ENCODE results near the gene SCIN.
"Not testable (repeated sequence)": the region's sequence is repeated elsewhere in the genome, so short reads cannot be mapped to it uniquely, and the experiment has no call there.

The SCIN gene

GRCh38 chr7:12570534-12571461 lies at the start of gene SCIN:
Gene SCIN (plus strand): TSS chr7:12570720. CDS start chr7:12570787, 67 bp downstream.
- H3K9ac ChIP-seq (ENCODE audit: low read depth, low read length), result 0 out of 2 replicates have a peak within 1 kb of the TSS, but pooled peaks have one; percentile 16
- H3K27me3 ChIP-seq (ENCODE audit: control insufficient read depth, insufficient read depth, low read length), result peaks cover 52% of the 10 kb centered on the region
- H3K4me1 ChIP-seq (ENCODE audit: control insufficient read depth, insufficient read depth, low read length), result peaks cover 14% of the 10 kb centered on the region; the same call in 1 of the 2 replicates
- H3K27ac ChIP-seq (ENCODE audit: low read depth, low read length), result no peak within 1 kb of the TSS
- no peaks in the 10 kb centered on the region for H3K9me3 ChIP-seq (ENCODE audit: control insufficient read depth, insufficient read depth, low read length)
- H3K36me3 ChIP-seq (ENCODE audit: control insufficient read depth, insufficient read depth, low read length), result no peaks in the 10 kb centered on the region
- H3K4me3 ChIP-seq (ENCODE audit: low read depth, low read length), result peak within 1 kb of the TSS; percentile 52

- H3K27me3 ChIP-seq (ENCODE audit: control insufficient read depth, insufficient read depth, low read length), result no peaks in the 10 kb centered on the region
- no peak overlapping the region for H3K4me3 ChIP-seq (ENCODE audit: low read depth, low read length)
- H3K4me1 ChIP-seq (ENCODE audit: control insufficient read depth, insufficient read depth, low read length), result peaks cover 2% of the 10 kb centered on the region
- no peak overlapping the region for H3K9ac ChIP-seq (ENCODE audit: low read depth, low read length)
- H3K27ac ChIP-seq (ENCODE audit: low read depth, low read length), result no peak overlapping the region
- H3K9me3 ChIP-seq (ENCODE audit: control insufficient read depth, insufficient read depth, low read length), result no peaks in the 10 kb centered on the region
- no peaks in the 10 kb centered on the region for H3K36me3 ChIP-seq (ENCODE audit: control insufficient read depth, insufficient read depth, low read length)
Observed at GRCh38 chr7:12524794-12525386, 45.6 kb upstream of the SCIN start.

- H3K36me3 ChIP-seq (ENCODE audit: control insufficient read depth, insufficient read depth, low read length); H3K9ac ChIP-seq (ENCODE audit: low read depth, low read length); H3K27ac ChIP-seq (ENCODE audit: low read depth, low read length); H3K4me3 ChIP-seq (ENCODE audit: low read depth, low read length); H3K9me3 ChIP-seq (ENCODE audit: control insufficient read depth, insufficient read depth, low read length); H3K27me3 ChIP-seq (ENCODE audit: control insufficient read depth, insufficient read depth, low read length): not testable (repeated sequence)
- peaks cover 16% of the 10 kb centered on the region for H3K4me1 ChIP-seq (ENCODE audit: control insufficient read depth, insufficient read depth, low read length)
Observed at GRCh38 chr7:12526693-12527092, 43.8 kb upstream of the SCIN start.

- not testable (repeated sequence) for H3K4me3 ChIP-seq (ENCODE audit: low read depth, low read length); H3K9me3 ChIP-seq (ENCODE audit: control insufficient read depth, insufficient read depth, low read length); H3K27me3 ChIP-seq (ENCODE audit: control insufficient read depth, insufficient read depth, low read length); H3K27ac ChIP-seq (ENCODE audit: low read depth, low read length); H3K9ac ChIP-seq (ENCODE audit: low read depth, low read length); H3K36me3 ChIP-seq (ENCODE audit: control insufficient read depth, insufficient read depth, low read length)
- peaks cover 16% of the 10 kb centered on the region for H3K4me1 ChIP-seq (ENCODE audit: control insufficient read depth, insufficient read depth, low read length)
Observed at GRCh38 chr7:12527670-12528069, 42.9 kb upstream of the SCIN start.

GRCh38 chr7:12529971-12530710 lies 40.4 kb upstream of the SCIN start:
- H3K4me1 ChIP-seq (ENCODE audit: control insufficient read depth, insufficient read depth, low read length), result peaks cover 16% of the 10 kb centered on the region
- no peaks in the 10 kb centered on the region for H3K36me3 ChIP-seq (ENCODE audit: control insufficient read depth, insufficient read depth, low read length)
- H3K27me3 ChIP-seq (ENCODE audit: control insufficient read depth, insufficient read depth, low read length), result no peaks in the 10 kb centered on the region
- H3K4me3 ChIP-seq (ENCODE audit: low read depth, low read length), result no peak overlapping the region
- no peaks in the 10 kb centered on the region for H3K9me3 ChIP-seq (ENCODE audit: control insufficient read depth, insufficient read depth, low read length)
- no peak overlapping the region for H3K27ac ChIP-seq (ENCODE audit: low read depth, low read length)
- H3K9ac ChIP-seq (ENCODE audit: low read depth, low read length), result no peak overlapping the region

- no peak overlapping the region for H3K4me3 ChIP-seq (ENCODE audit: low read depth, low read length)
- H3K36me3 ChIP-seq (ENCODE audit: control insufficient read depth, insufficient read depth, low read length), result no peaks in the 10 kb centered on the region
- peaks cover 16% of the 10 kb centered on the region for H3K4me1 ChIP-seq (ENCODE audit: control insufficient read depth, insufficient read depth, low read length)
- H3K9me3 ChIP-seq (ENCODE audit: control insufficient read depth, insufficient read depth, low read length), result 0 out of 2 replicates have a peak, but pooled peaks cover 5% of the 10 kb centered on the region
- no peaks in the 10 kb centered on the region for H3K27me3 ChIP-seq (ENCODE audit: control insufficient read depth, insufficient read depth, low read length)
- H3K27ac ChIP-seq (ENCODE audit: low read depth, low read length), result no peak overlapping the region
- no peak overlapping the region for H3K9ac ChIP-seq (ENCODE audit: low read depth, low read length)
Observed at GRCh38 chr7:12531784-12532183, 38.7 kb upstream of the SCIN start.

- H3K4me3 ChIP-seq (ENCODE audit: low read depth, low read length), result no peak overlapping the region
- H3K27me3 ChIP-seq (ENCODE audit: control insufficient read depth, insufficient read depth, low read length), result no peaks in the 10 kb centered on the region
- no peak overlapping the region for H3K9ac ChIP-seq (ENCODE audit: low read depth, low read length)
- no peak overlapping the region for H3K27ac ChIP-seq (ENCODE audit: low read depth, low read length)
- 0 out of 2 replicates have a peak, but pooled peaks cover 5% of the 10 kb centered on the region for H3K9me3 ChIP-seq (ENCODE audit: control insufficient read depth, insufficient read depth, low read length)
- no peaks in the 10 kb centered on the region for H3K36me3 ChIP-seq (ENCODE audit: control insufficient read depth, insufficient read depth, low read length)
- peaks cover 16% of the 10 kb centered on the region for H3K4me1 ChIP-seq (ENCODE audit: control insufficient read depth, insufficient read depth, low read length)
Observed at GRCh38 chr7:12534046-12534445, 36.5 kb upstream of the SCIN start.

GRCh38 chr7:12539681-12540080 lies 30.8 kb upstream of the SCIN start:
- Histone ChIP-seq H3K27ac (ENCODE audit: low read depth, low read length) (no peak overlapping the region), H3K4me1 (ENCODE audit: control insufficient read depth, insufficient read depth, low read length) (no peaks in the 10 kb centered on the region), H3K9me3 (ENCODE audit: control insufficient read depth, insufficient read depth, low read length) (0 out of 2 replicates have a peak, but pooled peaks cover 5% of the 10 kb centered on the region), H3K36me3 (ENCODE audit: control insufficient read depth, insufficient read depth, low read length) (no peaks in the 10 kb centered on the region), H3K4me3 (ENCODE audit: low read depth, low read length) (no peak overlapping the region), H3K27me3 (ENCODE audit: control insufficient read depth, insufficient read depth, low read length) (no peaks in the 10 kb centered on the region), H3K9ac (ENCODE audit: low read depth, low read length) (no peak overlapping the region)

- Histone ChIP-seq H3K9me3 (ENCODE audit: control insufficient read depth, insufficient read depth, low read length) (0 out of 2 replicates have a peak, but pooled peaks cover 5% of the 10 kb centered on the region), H3K4me3 (ENCODE audit: low read depth, low read length) (no peak overlapping the region), H3K27ac (ENCODE audit: low read depth, low read length) (no peak overlapping the region), H3K27me3 (ENCODE audit: control insufficient read depth, insufficient read depth, low read length) (no peaks in the 10 kb centered on the region), H3K4me1 (ENCODE audit: control insufficient read depth, insufficient read depth, low read length) (no peaks in the 10 kb centered on the region), H3K36me3 (ENCODE audit: control insufficient read depth, insufficient read depth, low read length) (no peaks in the 10 kb centered on the region), H3K9ac (ENCODE audit: low read depth, low read length) (no peak overlapping the region)
Observed at GRCh38 chr7:12540850-12541249, 29.7 kb upstream of the SCIN start.

- Histone ChIP-seq H3K27me3 (ENCODE audit: control insufficient read depth, insufficient read depth, low read length) (no peaks in the 10 kb centered on the region), H3K9ac (ENCODE audit: low read depth, low read length) (no peak overlapping the region), H3K27ac (ENCODE audit: low read depth, low read length) (no peak overlapping the region), H3K4me3 (ENCODE audit: low read depth, low read length) (no peak overlapping the region), H3K4me1 (ENCODE audit: control insufficient read depth, insufficient read depth, low read length) (no peaks in the 10 kb centered on the region), H3K36me3 (ENCODE audit: control insufficient read depth, insufficient read depth, low read length) (no peaks in the 10 kb centered on the region), H3K9me3 (ENCODE audit: control insufficient read depth, insufficient read depth, low read length) (no peaks in the 10 kb centered on the region)
Observed at GRCh38 chr7:12543586-12543985, 26.9 kb upstream of the SCIN start.
